ENCODE results near the gene MAP3K20.

DNA sequence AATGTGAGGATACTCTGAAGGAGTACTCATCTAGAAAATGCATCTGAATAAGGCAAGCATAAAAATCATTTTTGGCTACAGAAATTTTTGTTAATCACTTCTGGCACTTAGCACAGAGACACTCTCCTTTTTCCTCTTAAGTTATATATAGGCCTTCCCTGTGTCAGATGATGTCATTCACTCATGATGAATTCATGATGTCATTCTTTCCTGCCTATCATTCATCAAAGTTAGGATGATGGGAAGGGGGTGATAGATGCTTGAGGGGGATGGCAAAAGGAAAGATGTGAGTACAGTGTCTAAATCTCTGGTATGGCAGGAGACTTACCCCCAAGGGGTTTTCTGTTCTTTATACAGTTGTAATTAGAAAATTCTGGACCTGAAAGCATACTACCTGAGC is 42.0 kb downstream of the MAP3K20 start:
- no peak for TF ChIP-seq NRF1 (IDR thresholded peaks at IDR 0.05; ENCODE audit: low read depth, low read length)
- no peak for TF ChIP-seq SIX5 (IDR thresholded peaks at IDR 0.05; ENCODE audit: low read depth, low read length)
- no peak for TF ChIP-seq BACH1 (IDR thresholded peaks at IDR 0.05; ENCODE audit: low read length)
- TF ChIP-seq, protein P1, sequence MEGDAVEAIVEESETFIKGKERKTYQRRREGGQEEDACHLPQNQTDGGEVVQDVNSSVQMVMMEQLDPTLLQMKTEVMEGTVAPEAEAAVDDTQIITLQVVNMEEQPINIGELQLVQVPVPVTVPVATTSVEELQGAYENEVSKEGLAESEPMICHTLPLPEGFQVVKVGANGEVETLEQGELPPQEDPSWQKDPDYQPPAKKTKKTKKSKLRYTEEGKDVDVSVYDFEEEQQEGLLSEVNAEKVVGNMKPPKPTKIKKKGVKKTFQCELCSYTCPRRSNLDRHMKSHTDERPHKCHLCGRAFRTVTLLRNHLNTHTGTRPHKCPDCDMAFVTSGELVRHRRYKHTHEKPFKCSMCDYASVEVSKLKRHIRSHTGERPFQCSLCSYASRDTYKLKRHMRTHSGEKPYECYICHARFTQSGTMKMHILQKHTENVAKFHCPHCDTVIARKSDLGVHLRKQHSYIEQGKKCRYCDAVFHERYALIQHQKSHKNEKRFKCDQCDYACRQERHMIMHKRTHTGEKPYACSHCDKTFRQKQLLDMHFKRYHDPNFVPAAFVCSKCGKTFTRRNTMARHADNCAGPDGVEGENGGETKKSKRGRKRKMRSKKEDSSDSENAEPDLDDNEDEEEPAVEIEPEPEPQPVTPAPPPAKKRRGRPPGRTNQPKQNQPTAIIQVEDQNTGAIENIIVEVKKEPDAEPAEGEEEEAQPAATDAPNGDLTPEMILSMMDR (IDR thresholded peaks at IDR 0.05; ENCODE audit: control extremely low read depth in 1 of 3, insufficient read depth in 1 of 3, low read depth in 1 of 3, low read length in 3 of 3) = no peak

Measured in H1 (cell line).